Measurements from ENCODE around the gene KLHL41.

DNA sequence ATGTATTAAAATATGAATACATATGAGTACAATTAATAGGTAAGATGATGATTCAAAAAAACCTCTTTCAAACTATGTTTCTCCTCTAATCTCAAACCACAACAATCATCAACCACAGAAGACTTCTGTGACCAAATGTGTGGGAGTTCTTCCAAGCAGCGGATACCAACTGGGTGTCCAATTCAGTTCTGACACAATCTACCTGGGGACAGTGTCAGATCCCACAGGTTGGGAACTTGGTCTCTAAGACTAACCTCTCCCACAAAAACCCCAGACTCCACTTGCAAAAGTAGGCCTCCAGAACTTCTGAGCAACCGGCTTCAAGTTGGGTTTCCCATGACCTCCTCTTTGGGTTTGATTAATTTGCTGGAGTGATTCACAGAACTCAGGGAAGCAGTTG, 37.3 kb downstream of the KLHL41 start:
- no peak for TF ChIP-seq CTCF (IDR thresholded peaks at IDR 0.05)
- no peak for TF ChIP-seq POLR2AphosphoS5 (IDR thresholded peaks at IDR 0.05)

Measured in sigmoid colon (tissue), 4 donors.